CD1c-positive myeloid dendritic cell (primary cell): ENCODE results near the gene C21orf91.

Source experiments
- DNase-seq: peaks from one replicate; pipeline ENCODE4 v3.0.0-alpha.2; 2016; ENCODE audit errors: extremely low spot score

Gene C21orf91

DNA sequence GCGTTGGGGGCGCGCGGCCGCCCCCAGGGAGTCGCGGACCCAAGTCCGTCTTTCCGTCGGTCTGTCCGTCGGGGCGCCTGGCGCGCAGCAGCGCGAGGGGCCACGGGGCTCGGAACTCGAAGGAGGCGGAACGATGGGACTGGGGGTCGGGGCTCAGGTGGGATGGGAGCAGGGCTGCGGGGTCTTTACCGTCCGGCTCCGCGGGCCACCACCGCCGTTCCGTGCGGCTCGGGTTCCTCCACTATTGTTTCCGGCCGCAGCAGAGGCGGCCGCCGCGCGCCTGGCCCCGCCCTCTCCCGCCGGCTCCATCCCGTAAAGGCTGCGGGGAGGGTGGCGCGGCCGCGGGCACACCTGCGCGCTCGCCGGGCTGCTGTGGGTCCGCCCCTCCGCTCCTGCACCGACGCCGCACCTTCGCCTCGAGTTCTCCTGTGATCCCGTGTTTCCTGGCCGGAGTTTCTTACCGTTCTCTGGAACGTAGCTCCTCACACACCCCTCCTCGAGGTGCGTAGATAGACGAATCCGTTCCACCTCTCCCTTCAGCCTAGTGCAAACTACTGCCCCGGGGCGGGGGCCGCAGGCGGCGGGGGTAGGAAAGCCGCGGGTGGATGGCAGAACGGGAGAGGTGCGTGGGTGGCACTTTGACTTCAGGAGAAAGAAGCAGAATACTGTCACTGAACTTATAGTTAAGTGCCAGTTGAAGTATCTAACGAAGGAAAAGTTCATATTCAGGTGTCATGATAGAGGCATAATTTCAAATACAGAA is at the start of gene C21orf91:
Gene C21orf91 (minus strand): TSS at position 243 of the 763 bp plus-strand sequence. CDS start 1,038 bp downstream, outside the sequence.
- DNase-seq, result peak; percentile 84

DNA sequence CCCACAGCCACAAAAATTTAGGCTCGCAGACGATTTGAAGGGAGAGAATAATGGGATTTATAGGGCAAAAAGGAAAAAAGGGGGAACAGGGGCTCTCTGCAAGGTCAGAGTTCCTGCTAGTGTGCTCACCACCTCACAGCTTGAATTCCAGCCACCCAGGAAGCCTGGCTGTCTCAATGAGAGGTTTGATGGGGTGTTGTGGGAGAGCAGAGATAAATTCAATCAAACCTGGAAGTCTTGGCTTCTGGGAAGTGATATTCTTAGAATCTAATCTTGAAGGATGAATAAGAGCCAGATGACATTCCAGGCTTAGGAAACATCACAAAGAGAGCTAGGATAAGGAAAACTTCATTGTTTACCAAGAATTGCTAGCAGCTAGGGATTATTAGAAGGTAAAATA is 47.4 kb upstream of the C21orf91 start:
- no peak for DNase-seq

DNA sequence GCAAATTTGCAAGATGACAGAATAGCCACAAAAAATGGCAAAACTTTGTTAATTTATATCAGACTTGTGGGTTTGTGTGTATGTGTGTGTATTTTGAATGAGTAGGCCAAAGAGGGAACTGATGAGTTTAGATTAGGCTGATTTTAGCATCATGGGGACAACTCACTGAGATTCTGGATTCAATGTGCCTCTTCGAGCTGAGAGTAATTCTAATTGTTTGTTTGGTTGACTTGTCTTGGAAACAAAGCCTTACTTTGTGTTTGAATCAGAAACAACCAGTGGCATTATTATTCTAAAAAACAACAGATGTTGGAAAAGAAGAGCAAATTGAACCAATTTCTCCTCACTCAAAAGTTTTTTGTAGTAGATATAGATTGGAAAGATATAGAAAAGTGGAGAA is 40.5 kb upstream of the C21orf91 start:
- DNase-seq, result no peak

DNA sequence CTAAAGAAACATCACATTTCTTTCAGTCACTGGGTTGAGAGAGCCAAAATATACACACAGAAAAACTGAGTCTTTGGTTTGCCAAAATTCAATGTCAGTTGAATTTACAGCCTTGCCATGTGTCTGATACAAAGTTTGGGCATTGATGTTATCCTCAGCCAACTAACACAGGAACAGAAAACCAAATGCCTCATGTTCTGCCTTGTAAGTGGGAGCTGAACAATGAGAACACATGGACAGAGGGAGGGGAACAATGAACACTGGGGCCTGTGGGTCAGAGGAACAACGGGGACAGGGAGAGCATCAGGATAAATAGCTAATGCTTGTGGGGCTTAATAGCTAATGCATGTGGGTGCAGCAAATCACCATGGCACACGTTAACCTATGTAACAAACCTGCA is 39.6 kb upstream of the C21orf91 start:
- no peak for DNase-seq

DNA sequence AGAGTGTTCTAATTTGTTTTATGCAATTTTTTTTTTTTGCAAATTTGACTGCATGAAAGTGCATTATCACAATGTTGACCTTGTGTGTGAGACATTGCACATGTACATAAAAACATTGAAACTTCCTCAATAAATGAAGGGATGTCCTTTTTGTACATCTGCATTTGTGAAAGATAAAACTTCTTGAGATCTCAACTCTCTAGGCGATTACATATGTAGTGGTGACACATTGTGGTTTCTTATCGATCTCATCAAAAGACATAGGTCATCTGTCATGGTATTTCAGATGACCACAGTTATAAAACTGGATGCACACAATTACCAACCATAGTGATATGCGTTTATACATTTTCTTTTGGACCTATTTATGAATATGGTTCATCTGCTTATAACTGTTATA is 35.6 kb upstream of the C21orf91 start:
- no peak for DNase-seq

DNA sequence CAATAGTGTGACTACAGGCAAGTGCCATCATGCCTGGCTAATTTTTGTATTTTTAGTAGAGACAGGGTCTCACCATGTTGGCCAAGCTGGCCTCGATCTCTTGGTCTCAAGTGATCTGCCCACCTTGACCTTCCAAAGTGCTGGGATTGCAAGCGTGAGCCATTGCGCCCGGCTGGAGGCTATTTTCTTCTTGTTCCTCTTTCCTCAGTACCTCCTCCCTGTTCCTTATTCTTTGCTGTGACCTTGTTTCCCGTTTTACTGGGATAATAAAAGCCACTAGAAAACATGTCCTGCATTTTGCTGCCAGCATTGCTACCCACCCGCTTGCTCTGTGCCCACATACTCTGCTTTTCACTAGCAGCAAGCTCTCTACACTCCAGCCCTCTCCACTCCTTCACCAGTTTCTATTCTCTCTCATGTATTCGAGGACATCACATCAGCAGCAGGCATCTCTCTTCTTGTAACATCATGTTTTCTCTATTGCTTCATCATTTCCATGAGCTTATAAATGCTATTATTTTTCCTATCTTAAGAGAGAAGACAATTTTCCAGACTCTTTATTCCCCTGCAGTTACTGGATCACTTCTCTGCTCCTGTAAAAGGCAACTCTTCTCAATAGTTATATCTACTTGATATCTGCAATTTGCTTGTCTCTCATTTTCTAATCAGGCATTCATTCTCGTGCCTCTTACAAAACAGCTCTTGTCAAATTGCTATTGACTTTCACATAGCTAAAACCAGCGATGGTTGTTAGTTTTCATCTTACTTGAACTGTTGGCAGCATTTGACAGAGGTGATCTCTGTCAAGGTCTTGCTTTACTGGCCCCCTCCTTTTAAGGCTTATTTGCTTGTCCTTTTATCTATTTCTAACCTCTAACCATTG is 34.5 kb upstream of the C21orf91 start:
- DNase-seq, result peak; percentile 40

DNA sequence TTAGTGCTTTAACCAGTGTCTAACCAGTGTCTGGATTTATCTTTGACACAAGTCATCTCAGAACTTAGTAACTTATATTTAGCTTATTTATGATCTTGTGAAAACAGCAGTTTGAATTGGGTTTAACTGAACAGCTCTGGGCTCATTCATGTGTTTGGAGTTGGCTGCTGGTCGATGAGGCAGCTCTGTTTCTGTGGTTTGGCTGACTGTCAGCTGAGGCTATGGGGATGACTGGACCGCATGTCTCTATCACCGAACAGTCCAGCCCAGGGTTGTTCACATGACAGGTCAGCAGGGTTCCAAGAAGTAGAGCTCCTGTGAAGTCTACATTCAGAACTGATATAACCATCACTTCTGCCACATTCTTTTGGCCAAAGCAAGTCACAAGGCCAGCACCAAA is 29.1 kb upstream of the C21orf91 start:
- DNase-seq, result no peak

DNA sequence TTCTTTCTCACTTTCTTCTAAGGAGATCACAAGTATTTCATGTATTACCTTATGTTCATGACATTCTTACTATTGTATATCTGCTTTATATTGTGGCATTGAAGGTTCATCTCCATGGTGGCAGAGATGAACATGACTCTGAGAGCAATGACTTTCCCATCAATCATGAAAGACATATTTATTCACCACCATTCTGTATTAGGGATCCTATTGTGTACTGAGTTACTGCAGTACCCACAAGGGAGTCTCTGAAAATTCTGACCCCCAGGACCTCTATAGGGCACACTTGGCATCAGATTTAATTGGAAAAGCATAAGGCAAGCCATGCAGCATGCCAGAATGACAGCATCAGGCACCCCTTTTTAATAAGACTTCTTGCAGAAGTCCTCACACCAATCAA is 21.9 kb upstream of the C21orf91 start:
- DNase-seq, result no peak

DNA sequence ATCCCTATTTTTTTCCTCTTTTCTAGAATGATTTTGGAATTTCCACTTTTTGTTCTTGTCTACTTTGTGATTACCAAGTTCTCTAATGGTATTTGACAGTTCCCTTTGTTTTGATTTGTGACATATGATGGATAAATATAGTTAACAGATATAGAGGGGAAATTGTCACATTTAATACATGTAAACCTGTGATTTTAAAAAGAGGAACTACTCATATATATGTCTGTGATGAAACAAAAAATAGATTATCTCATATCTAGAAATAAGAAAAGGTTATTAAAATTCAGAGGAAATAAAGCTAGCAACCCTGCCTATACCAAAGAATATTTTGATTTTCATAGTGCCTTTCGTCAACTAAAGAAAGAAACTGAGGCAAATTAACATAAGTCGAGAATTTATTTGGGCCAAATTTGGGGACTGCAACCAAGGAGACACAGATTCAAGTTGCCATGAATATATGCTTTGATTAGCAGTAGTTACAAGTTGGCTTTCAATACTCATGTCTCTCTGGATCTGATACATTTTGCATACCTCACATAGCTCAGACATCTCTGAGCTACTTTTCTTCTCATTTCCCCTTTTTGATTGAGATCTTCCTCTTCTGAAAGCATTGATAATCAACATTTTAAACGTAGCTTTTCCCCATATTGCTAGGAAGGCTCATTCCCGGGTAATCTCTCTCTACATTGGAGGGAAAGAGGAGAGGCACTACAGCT is 15.6 kb upstream of the C21orf91 start:
- DNase-seq, result peak; percentile 16

DNA sequence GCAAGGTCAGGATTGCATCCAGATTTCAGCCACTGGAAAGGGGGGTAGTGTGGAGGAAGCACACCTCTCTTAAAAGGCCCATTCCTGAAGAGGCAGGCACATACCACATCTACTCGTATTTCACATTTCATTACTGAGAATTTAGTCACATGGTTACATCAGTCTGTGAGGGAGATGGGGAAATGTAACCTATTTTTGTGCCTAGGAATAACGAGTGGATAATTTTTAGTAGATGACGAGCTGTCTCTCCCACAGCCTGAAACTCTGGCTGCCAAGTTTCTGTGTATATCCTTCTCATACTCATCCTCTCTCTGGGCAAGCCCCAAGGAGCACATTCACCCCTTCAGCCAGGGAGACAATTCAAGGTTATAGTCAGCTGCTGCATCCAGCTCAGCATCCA is 10.3 kb upstream of the C21orf91 start:
- no peak for DNase-seq

DNA sequence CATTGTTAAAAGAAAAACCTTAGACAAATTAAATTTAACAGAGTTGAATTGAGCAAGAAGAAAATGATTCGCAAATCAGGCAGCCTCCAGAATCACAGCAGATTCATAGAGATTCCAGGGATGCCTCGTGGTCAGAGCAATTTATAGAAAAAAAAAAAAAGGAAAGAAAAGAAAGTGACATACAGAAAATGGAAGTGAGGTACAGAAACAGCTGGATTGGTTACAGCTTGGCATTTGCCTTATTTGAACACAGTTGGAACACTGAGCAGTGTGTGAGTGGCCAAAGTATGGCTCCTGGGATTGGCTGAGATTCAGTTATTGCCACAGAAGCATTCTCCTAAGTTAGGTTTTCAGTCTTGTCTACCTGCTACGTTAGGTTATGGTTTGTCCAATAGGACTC is 9.1 kb upstream of the C21orf91 start:
- DNase-seq, result no peak

DNA sequence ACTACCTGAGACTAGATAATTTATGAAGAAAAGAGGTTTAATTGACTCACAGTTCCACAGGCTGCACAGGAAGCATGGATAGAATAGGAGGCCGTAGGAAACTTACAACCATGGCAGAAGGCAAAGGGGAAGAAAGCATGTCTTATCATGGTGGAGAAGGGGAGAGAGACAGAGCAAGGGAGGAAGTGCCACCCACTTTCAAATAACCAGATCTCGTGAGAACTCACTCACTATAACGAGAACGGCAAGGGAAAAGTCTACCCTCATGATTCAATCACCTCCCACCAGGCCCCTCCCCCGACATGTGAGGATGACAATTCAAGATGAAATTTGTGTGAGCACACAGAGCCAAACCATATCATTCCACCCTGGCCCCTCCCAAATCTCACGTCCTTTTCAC is 4.7 kb upstream of the C21orf91 start:
- no peak for DNase-seq

DNA sequence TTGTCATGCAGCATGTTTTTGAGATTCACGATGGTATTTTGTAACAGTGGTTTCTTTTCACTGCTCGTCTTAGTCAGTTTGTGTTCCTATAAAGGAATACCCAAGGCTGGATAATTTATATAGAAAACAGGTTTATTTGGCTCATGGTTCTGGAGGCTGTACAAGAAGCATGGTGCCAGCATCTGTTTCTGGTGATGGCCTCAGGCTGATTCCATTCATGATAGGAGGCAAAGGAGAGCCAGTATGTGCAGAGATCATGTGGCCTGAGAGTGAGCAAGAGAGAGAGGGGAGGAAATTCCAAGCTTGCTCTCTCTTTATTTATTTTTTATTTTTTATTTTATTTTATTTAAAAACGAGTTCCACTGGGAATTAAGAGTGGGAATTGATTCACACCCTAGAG is 2.0 kb upstream of the C21orf91 start:
- no peak for DNase-seq

DNA sequence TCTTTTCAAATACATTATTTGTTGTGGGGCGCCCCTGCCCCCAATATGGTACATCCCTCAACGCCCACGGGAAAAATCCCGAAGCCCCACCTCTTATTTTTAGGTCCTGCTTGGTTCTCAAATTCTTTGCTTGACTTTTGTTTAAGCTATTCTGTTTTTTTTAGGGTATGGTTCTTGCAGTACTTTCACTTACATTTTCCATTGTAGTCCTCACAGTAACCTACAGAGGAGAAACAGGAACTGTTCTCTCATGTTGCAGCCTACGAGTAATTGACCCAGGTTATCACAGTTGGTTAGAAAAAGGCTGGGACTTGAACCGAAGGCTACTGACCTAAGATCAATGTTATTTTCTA is 697 bp upstream of the C21orf91 start:
- DNase-seq, result peak; percentile 77

DNA sequence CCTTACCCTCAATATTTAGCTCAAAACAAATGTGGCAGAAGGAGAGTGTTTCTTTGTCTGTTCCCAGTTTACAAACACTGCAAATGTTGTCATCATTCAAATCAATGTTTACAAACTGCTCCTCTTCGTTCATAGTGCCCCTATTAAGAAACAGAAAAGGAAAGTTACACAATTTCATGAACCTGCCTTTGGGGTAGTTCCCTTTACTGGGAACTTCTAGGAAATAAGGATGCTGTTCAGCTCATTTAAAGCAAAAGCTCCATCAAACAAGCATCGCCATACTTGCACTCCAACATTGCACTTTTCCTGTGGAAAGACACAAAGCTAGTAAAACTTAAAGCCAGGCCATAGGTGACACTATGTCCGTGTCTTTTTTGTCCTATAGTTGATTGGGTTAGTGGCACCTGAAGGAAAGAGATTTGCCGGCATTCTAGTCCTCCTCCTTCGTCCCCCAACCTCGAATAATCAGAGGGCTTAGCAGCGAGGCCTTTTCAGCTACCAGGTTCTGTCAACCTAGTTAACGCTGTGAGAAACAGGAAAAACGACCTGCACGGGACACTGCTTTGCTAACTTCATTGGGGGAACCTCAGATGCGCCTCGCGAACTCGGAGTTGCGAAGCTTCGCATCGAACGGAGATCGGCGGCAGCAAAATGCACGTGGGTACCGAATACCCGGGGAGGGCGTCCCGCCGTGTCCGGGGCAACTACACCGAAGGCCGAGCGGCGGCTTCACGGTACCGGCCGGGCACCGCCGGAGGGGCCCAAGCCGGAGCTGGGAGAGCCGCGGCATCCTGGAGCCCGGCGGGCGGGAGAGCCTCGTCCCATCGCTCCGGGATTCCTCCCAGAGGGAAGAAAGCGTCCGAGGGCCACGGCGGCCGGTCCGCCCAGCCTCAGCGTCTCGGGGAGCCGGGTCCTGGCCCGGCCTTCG is 706 bp downstream of the C21orf91 start:
- DNase-seq, result peak; percentile 83

DNA sequence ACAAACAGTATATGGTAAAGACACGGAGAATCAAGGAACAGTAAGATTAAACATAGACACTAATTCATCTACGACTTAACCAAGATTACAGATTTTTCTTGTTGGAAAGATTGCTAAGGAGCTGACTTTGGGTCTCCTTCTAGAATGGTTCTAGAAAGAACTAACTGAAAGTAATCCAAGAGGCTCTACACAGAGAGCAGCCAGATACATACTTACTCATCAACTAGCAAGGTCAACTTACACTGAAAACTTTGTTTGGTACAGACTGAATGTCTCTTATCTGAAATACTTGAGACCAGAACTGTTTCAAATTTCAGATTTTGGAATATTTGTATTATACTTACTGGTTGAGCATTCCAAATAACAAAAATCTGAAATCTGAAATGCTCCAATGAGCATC is 5.8 kb downstream of the C21orf91 start:
- no peak for DNase-seq

DNA sequence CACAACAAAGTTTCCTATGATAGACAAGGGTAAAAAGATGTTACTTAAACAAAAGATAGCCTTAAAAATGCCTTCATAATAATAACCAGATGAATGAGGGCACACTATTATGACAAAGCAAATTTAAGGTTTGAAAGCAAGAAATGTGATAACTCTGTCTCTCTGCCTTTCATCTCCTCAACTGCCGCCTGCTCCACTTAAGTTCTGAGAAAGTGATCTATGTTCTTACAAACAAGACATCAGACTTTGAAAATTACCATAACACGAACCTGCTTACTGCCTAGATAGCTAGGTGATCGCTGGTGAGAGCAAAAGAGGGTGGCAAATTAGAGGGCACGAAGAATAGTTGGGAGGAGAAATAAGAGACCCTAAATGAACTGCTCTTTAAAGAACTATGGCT is 13.2 kb downstream of the C21orf91 start:
- no peak for DNase-seq

DNA sequence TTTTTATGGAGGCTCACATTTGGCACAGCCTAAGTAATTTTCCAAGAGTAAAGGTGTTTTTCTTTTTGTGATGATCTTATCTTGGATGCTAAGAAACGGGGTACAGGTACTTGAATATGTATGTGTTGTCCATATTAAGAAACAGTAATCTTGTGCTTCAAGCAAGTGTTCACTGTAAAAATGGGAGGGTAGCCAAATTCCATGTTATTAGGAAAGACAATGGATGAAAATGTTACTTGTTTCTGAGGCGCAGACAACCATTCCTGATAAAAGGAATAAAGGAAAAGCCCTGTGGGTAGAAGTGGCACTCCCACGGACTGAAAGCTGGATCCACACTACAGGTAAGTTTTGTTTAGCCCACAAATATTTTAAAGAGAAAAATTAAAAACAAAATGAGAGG is 15.6 kb downstream of the C21orf91 start:
- DNase-seq, result no peak

DNA sequence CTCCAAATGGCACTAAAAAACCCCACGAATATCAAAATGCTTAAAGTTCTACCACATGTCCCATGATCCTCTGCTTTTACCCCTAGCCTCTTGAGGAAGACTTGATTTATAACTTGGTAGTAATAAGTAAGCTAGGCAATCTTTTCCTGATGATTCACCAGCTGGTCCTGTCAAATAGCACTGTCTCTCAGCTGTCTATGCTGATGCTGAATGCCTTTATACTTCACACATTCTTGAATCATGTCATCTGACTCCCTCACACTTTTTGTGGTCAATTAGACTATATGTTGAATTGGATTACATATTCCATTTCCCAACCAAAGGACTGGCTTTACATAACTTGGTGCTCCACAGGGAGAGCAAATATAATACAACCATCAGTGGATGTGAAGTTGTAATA is 16.6 kb downstream of the C21orf91 start:
- no peak for DNase-seq

DNA sequence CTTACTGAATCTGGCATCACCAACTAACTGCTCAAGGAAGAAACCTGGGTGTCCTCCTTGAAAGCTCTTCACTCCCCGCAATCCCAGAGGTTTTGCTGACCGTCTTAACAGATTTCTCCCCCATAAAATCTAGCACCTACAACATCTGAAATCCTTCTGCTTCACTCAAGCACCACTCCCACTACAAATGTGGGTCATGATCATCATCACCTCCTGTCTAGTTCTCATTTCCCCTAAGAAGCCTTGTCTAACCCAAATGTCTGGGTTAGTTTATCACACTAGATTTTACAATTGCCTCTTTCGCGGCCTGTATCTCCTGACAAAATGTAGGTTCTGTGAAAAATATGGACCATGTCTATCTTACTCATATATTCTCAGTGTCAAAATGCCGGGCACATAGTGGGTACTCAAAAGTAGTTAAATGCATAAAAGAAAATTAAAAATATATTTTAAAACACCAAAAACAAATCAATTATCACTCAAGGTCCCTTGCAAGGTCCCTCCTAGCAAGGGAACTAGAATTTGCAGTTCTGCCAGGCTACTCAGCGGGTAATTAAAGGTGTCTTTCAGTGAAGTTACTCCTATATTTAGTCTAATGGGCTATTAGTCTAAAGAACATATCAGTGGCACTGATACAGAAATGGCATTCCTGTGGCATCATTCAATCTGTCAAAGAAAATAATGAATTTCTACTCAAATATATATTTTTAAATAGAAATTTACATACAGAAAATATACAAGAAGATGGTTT is 19.6 kb downstream of the C21orf91 start:
- DNase-seq, result no peak

DNA sequence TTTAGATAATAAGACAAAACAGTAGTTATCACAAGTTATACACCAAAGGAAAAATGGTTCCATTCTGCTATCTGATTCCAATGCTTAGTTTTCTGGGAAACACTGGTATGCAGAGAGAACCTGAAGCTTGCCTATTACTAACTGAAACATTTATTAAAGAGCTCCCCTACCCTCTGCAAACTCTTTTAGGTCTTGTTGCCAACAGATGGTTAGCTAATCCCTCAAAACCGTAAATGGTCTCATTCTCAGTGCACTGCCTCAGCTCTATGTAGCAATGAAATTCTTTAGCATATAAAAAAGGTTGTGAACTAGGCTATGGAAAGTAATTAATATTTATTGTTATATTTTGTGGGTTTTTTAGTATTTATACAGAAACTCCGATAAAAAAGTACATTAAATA is 20.4 kb downstream of the C21orf91 start:
- DNase-seq, result no peak
